HG03460 (cell line): ENCODE results near the gene ZMAT2.
"Not testable (repeated sequence)": the region's sequence is repeated elsewhere in the genome, so short reads cannot be mapped to it uniquely, and the experiment has no call there.

Experiments
- ATAC-seq: cut with Tn5 transposase; IDR thresholded peaks from one replicate; pipeline ENCODE4 v1.9.1; 2021; ENCODE audit not compliant: unreplicated experiment

The ZMAT2 gene

GRCh38 chr5:140700177-140701144 is at the start of gene ZMAT2:
TSS of gene ZMAT2 (plus strand) at chr5:140700447. CDS start at chr5:140700461, 14 bp downstream.
- ATAC-seq: peak; percentile 97

GRCh38 chr5:140658870-140659269 is 41.4 kb upstream of the ZMAT2 start:
- no peak for ATAC-seq

- ATAC-seq: not testable (repeated sequence)
Observed at GRCh38 chr5:140660371-140660770, 39.9 kb upstream of the ZMAT2 start.

- ATAC-seq: no peak
Observed at GRCh38 chr5:140664030-140664358, 36.3 kb upstream of the ZMAT2 start.

- peak; percentile 97 for ATAC-seq
Observed at GRCh38 chr5:140664359-140665119, 35.7 kb upstream of the ZMAT2 start, which contains the start of gene WDR55. TSS of gene WDR55 (plus strand) at chr5:140664904. CDS start at chr5:140664913, 9 bp downstream.

- not testable (repeated sequence) for ATAC-seq
Observed at GRCh38 chr5:140671035-140671434, 29.2 kb upstream of the ZMAT2 start.

GRCh38 chr5:140671472-140672125 is 28.6 kb upstream of the ZMAT2 start:
- no peak for ATAC-seq

- no peak for ATAC-seq
Observed at GRCh38 chr5:140672455-140673186, 27.6 kb upstream of the ZMAT2 start.

- no peak for ATAC-seq
Observed at GRCh38 chr5:140673187-140673976, 26.9 kb upstream of the ZMAT2 start, which contains the start of gene DND1. TSS of gene DND1 (minus strand) at chr5:140673576. CDS start at chr5:140673542, 34 bp downstream.

- no peak for ATAC-seq
Observed at GRCh38 chr5:140674211-140674610, 26.0 kb upstream of the ZMAT2 start.

GRCh38 chr5:140674629-140675028 is 25.6 kb upstream of the ZMAT2 start:
- no peak for ATAC-seq

- ATAC-seq: peak; percentile 54
Observed at GRCh38 chr5:140677947-140678346, 22.3 kb upstream of the ZMAT2 start.

- ATAC-seq: no peak
Observed at GRCh38 chr5:140678993-140679392, 21.3 kb upstream of the ZMAT2 start.

- ATAC-seq: no peak
Observed at GRCh38 chr5:140690376-140690932, 9.8 kb upstream of the ZMAT2 start.

GRCh38 chr5:140690941-140691924 is 9.0 kb upstream of the ZMAT2 start, which contains the start of the genes HARS1 and HARS2:
TSS of gene HARS1 (minus strand) at chr5:140691370. CDS start at chr5:140691304, 66 bp downstream.
TSS of gene HARS2 (plus strand) at chr5:140691455. CDS start at chr5:140691649, 194 bp downstream.
- ATAC-seq: peak; percentile 98

GRCh38 chr5:140694276-140694675 is 6.0 kb upstream of the ZMAT2 start:
- no peak for ATAC-seq

GRCh38 chr5:140696891-140697492 is 3.3 kb upstream of the ZMAT2 start:
- no peak for ATAC-seq

- ATAC-seq: no peak
Observed at GRCh38 chr5:140707812-140708211, 7.6 kb downstream of the ZMAT2 start.
